Measurements from ENCODE around the gene KANSL1. TPM values are rescaled to one million over a fixed set of nuclear protein-coding genes. Genes with fewer than 3 reads are reported as not detected.

The KANSL1 gene
- polyA plus RNA-seq, 3 donors = 3.1 to 31.9 (median 4.6) TPM

DNA sequence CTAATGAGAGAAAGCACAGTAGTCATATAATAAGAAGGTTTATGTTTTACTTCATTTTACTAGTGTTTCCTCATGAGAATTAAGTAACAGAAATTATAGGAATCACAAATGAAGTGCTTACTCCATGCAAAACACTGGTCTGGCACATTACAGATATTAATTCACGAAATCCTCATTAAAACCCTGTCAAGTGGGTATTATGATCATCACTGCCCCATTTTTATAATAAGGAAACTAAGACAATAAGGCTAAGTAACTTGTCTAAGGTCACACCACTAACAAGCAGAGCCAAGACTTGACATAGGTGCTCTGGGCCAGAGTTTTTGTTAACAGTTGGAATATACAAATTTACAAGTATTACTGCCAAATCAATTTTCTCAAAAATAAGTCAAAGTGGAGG, 83.0 kb downstream of the KANSL1 start:
- Histone ChIP-seq H3K27ac (ENCODE audit: low read depth in 1 of 2, low read length in 2 of 2) (peak overlapping the region in 1 of 2 donors; percentile 1), H3K79me2 (ENCODE audit: insufficient read depth, low read length) (peaks cover 100% of the 10 kb centered on the region), H3K9me3 (replicated peaks in 1 of 2; ENCODE audit: control insufficient read depth in 1 of 2, insufficient read depth in 1 of 2, low read length in 2 of 2) (no peaks in the 10 kb centered on the region), H3K36me3 (replicated peaks in 1 of 2; ENCODE audit: control insufficient read depth in 1 of 2, insufficient read depth in 2 of 2, low read length in 2 of 2) (no peaks in the 10 kb centered on the region), H3K9ac (ENCODE audit: insufficient read depth, low read length, poor library complexity, severe bottlenecking) (no peak overlapping the region), H3K4me3 (replicated peaks in 1 of 3; ENCODE audit: low read depth in 2 of 3, low read length in 3 of 3) (no peak overlapping the region), H3K27me3 (ENCODE audit: control insufficient read depth in 2 of 2, insufficient read depth in 2 of 2, low read length in 2 of 2) (no peaks in the 10 kb centered on the region), H2AFZ (ENCODE audit: insufficient read depth, low read depth, low read length, poor library complexity, severe bottlenecking) (no peak overlapping the region), H3K4me1 (ENCODE audit: control insufficient read depth in 1 of 2, insufficient read depth in 2 of 2, low read length in 2 of 2) (peaks cover 16 to 17% of the 10 kb centered on the region in 2 donors), H3K4me2 (replicated peaks; ENCODE audit: extremely low read depth, low read length, poor library complexity, severe bottlenecking) (no peak overlapping the region), H4K20me1 (ENCODE audit: insufficient read depth, low read length) (peaks cover 100% of the 10 kb centered on the region)
- Mint-ChIP-seq H3K27ac (peak overlapping the region in 1 of 7 donors; percentile 61), H3K27me3 (ENCODE audit: low read depth in 3 of 3) (peaks cover 0 to 2% (median 0%) of the 10 kb centered on the region in 3 donors), H3K36me3 (peaks cover 0 to 5% of the 10 kb centered on the region in 2 donors), H3K4me3 (no peak overlapping the region), H3K4me1 (peaks cover 50% of the 10 kb centered on the region), H3K9me3 (no peaks in the 10 kb centered on the region)
- TF ChIP-seq, protein P1, sequence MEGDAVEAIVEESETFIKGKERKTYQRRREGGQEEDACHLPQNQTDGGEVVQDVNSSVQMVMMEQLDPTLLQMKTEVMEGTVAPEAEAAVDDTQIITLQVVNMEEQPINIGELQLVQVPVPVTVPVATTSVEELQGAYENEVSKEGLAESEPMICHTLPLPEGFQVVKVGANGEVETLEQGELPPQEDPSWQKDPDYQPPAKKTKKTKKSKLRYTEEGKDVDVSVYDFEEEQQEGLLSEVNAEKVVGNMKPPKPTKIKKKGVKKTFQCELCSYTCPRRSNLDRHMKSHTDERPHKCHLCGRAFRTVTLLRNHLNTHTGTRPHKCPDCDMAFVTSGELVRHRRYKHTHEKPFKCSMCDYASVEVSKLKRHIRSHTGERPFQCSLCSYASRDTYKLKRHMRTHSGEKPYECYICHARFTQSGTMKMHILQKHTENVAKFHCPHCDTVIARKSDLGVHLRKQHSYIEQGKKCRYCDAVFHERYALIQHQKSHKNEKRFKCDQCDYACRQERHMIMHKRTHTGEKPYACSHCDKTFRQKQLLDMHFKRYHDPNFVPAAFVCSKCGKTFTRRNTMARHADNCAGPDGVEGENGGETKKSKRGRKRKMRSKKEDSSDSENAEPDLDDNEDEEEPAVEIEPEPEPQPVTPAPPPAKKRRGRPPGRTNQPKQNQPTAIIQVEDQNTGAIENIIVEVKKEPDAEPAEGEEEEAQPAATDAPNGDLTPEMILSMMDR (IDR thresholded peaks at IDR 0.05) = no peak
- no CpG with 5 or more reads among the region's 1 CpG for WGBS (ENCODE audit: insufficient coverage)
- DNase-seq = no peak
- intact Hi-C loops (cut with micrococcal nuclease) = no loop called here

DNA sequence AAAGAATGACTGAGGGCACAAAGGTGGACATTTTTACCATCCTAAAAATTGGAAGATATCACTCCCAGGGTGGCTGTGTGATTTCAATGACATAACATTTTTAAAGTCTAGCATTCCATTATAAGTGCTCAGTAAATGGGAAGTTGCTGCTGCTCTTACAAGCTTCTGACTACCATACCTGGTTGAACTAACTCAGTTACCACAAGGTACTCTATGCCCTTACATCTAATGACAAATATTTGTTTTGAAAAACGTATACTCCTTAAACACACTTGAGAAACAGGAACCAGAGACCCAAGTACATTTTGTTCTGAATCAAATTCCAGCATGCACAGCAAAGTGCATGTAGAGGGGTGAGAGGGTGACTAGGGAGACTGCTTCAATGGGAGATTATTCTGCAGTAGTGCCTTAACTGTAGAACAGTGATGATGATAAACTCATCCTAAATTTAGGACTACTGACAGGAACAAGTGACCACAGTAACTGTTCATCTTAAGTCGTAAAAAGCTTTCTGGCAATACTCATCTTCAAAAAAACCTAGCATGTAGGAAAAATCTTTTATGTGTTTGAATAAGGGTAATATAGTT, 83.5 kb downstream of the KANSL1 start:
- no peak overlapping the region for H3K9ac ChIP-seq (ENCODE audit: insufficient read depth, low read length, poor library complexity, severe bottlenecking)
- no peak overlapping the region for H3K4me2 ChIP-seq (replicated peaks; ENCODE audit: extremely low read depth, low read length, poor library complexity, severe bottlenecking)
- intact Hi-C loops (cut with micrococcal nuclease) = no loop called here
- peaks cover 100% of the 10 kb centered on the region for H3K79me2 ChIP-seq (ENCODE audit: insufficient read depth, low read length)
- peak overlapping the region in 1 of 7 donors; percentile 63 for H3K27ac Mint-ChIP-seq
- no peak overlapping the region for H2AFZ ChIP-seq (ENCODE audit: insufficient read depth, low read depth, low read length, poor library complexity, severe bottlenecking)
- H3K27me3 ChIP-seq (ENCODE audit: control insufficient read depth in 2 of 2, insufficient read depth in 2 of 2, low read length in 2 of 2) = no peaks in the 10 kb centered on the region
- no CpG with 5 or more reads among the region's 2 CpGs for WGBS (ENCODE audit: insufficient coverage)
- no peaks in the 10 kb centered on the region for H3K9me3 Mint-ChIP-seq
- H3K27me3 Mint-ChIP-seq (ENCODE audit: low read depth in 3 of 3) = peaks cover 0 to 2% (median 0%) of the 10 kb centered on the region in 3 donors
- H3K36me3 Mint-ChIP-seq = peaks cover 0 to 3% of the 10 kb centered on the region in 2 donors
- H3K4me3 Mint-ChIP-seq = no peak overlapping the region
- H3K4me1 ChIP-seq (ENCODE audit: control insufficient read depth in 1 of 2, insufficient read depth in 2 of 2, low read length in 2 of 2) = peaks cover 16 to 17% of the 10 kb centered on the region in 2 donors
- H3K27ac ChIP-seq (ENCODE audit: low read depth in 1 of 2, low read length in 2 of 2) = peak overlapping the region in 1 of 2 donors; percentile 1
- H3K36me3 ChIP-seq (replicated peaks in 1 of 2; ENCODE audit: control insufficient read depth in 1 of 2, insufficient read depth in 2 of 2, low read length in 2 of 2) = no peaks in the 10 kb centered on the region
- H3K9me3 ChIP-seq (replicated peaks in 1 of 2; ENCODE audit: control insufficient read depth in 1 of 2, insufficient read depth in 1 of 2, low read length in 2 of 2) = no peaks in the 10 kb centered on the region
- no peak overlapping the region for H3K4me3 ChIP-seq (replicated peaks in 1 of 3; ENCODE audit: low read depth in 2 of 3, low read length in 3 of 3)
- H4K20me1 ChIP-seq (ENCODE audit: insufficient read depth, low read length) = peaks cover 100% of the 10 kb centered on the region
- TF ChIP-seq, protein P1 (IDR thresholded peaks at IDR 0.05) = no peak
- DNase-seq = no peak
- peaks cover 50% of the 10 kb centered on the region for H3K4me1 Mint-ChIP-seq

All from CD14-positive monocyte (primary cell).